Effector CD4-positive, alpha-beta T cell (primary cell): ENCODE results near the gene ZBTB17.
A peak's percentile ranks its signal among the peaks of the same experiment; 100 is the strongest.
"Not testable (repeated sequence)": the region's sequence is repeated elsewhere in the genome, so short reads cannot be mapped to it uniquely, and the experiment has no call there.

ENCODE experiments used
- DNase-seq: peaks from one replicate; pipeline ENCODE4 v3.0.0-alpha.2; 2020

Gene ZBTB17

DNA sequence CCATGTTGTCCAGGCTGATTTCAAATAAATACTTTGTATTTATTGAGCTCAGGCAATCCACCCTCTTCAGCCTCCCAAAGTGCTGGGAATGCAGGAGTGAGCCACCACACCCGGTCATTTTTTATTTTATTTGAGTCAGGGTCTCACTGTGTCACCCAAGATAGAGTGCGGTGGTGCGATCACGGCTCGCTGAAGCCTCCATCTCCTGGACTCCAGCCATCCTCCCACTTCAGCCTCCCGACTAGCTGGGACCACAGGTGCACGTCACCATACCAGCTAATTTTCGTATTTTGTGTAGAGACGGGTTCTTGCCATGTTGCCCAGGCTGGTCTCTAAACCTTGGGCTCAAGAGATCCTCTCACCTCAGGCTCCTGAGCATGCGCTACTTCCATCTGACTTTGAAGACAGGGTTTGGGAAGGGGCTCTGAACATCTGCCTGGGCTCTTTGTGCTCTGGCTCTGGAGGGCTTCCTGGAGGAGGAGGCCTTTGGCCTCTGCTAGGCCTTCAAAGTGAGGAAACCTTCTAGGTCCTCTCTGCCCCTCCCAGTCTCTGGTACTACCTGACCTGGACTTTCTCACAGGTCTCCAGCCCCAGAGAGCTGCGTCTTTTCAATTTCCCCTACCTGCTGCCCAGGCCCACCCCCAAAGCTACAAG lies 36.2 kb upstream of the ZBTB17 start:
- DNase-seq: no peak

DNA sequence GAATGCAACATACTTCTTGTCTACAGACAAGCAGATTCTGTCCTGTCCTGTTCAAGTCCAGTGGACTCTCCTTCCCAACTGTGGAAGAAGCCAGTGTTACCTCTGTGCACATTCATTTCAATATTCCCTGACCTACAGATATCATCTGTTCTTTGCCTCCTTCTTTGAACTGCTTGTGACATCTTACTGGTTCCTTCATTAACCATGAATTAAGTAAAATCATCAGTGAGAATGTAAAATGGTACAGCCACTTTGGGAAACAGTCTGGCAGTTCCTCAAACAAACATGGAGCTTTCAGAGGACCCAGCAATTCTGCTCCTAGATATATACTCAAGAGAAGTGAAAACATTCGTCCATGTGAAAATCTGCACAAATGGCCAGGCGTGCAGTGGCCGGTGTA lies 34.9 kb upstream of the ZBTB17 start:
- no peak for DNase-seq

- DNase-seq: no peak
Measured at GRCh38 chr1:16009678-16010077, 33.8 kb upstream of the ZBTB17 start.

DNA sequence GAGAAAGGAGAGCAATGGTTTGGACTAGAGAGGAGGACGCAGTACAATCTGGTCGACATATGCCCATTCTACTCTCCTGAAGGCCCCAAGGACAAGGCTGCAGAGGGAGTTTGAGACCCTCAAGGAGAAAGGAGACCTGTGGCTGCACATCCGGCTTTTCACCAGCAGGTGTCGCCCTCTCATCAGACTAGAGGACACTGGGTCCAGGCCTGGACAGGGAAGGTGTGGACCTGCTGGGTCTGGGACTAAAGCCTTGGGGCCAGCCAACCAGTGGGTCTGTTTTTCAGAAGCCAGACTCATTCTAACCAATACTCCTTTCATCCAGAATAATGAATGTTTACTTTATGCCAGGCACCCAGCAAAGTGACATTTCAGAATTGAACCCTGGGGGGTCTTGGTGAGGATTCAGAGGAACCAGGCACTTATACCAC lies 33.1 kb upstream of the ZBTB17 start:
- peak; percentile 69 for DNase-seq

DNA sequence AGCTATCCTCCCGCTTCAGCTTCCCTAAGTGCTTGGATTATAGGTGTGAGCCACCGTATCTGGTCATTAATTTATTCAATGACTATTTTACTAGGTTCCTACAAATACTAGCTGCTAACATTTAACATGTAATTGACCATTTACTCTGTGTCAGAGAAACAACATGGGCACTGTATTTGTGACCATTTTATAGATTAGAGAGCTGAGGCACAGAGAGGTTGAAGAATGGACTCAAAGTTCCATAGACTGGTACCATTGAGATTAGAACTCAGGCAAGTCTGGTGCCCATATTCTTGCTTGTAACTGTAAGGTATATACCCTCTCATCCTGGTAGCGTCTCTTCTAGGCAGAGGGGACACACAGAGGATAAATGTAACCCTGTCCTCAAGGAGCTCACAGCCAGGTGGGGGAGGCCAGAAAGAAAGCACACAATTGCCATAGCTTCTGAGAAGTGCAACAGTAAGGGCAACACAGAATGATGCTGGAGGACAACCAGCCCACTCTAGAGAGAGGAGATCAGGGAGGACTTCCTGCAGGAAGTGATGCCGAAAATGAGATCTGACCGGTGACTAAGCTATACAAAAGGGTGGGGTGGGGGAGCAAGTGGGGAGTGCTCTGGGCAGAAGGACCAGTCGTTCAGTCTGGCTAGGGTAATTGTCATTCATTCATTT lies 31.9 kb upstream of the ZBTB17 start:
- no peak for DNase-seq

DNA sequence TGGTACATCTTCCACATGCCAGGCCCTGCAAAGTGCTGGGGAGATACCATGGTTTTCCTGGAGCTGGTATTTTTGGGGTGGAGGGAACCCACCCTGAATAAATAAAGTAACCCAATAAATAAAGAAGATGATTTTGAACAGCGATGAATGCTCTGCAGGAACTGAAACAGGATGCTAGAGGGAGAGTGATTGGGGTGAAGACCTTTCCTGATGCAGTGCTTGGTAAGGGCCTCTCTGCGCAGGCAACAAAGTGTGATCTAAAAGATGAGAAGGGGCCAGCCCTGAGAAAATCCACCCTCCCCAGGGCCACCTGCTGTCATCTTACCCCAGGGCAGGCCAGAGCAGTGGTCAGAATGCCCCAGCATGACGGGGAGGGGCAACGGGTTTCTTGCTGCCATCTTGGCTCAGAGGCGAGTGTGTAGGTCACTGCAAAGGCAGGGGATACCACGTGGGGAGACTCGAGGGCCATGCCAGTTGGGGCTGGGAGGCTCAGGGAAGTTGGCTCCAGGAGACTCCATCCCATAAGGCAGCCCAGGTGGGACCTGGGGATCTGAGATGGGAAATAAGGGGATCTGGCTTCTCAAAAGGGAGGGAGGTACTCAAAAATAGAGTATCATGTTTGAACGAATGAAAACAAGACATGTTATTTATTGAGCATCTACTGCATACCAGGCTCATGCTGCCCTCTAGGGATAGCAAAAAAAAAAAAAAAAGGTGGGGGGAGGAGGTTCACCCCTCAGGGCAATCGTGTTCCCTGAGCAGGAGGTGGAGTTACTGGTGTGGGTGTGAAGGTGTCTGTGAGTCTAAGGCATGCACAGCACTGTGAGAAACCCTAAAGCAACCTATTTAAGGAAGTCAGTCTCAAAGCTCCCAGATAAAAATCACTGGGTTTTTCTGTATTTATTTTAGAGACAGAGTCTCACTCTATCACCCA lies 30.9 kb upstream of the ZBTB17 start:
- no peak for DNase-seq

DNA sequence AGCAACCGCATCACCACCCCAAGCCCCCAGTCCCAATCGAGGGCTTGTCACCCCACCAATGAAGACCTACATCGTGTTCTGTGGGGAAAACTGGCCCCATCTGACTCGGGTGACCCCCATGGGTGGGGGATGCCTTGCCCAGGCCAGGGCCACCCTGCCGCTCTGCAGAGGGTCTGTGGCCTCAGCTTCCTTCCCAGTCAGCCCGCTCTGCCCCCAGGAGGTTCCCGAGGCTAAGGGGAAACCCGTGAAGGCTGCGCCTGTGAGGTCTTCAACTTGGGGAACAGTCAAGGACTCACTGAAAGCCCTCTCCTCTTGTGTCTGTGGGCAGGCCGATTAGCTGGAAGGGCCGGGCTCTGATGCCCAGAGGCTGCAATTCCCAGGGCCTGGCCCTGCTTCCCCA lies 30.1 kb upstream of the ZBTB17 start:
- no peak for DNase-seq

- DNase-seq: no peak
Measured at GRCh38 chr1:16005597-16005996, 29.7 kb upstream of the ZBTB17 start.

DNA sequence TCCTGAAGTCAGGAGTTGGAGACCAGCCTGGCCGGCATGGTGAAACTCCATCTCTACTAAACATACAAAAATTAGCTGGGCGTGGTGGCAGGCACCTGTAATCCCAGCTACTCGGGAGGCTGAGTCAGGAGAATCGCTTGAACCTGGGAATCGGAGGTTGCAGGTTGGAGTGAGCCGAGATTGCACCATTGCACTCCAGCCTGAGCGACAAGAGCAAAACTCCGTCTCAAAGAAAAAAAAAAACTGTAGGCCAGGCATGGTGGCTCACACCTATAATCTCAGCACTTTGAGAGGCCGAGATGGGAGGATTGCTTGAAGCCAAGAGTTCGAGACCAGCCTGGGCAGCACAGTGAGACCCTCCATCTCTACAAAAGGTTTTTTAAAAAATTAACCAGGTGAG lies 25.4 kb upstream of the ZBTB17 start:
- not testable (repeated sequence) for DNase-seq

DNA sequence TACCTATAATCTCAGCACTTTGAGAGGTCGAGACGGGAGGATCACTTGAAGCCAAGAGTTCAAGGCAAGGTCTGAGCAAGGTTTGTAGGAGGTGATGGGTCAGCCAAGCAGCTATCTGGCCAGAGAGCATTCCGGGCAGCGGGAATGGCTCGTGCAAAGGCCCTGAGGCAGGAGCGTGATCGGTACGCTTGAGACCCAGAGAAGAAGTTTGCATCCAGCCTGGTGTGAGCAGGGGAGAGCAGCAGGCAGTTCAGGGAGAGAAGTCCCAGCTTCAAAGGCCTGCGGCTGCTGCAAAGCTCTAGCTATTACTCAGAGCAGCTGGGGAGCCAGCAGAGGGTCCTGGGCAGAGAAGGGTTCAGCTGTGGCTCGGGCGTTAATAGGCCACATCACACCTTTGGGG lies 23.0 kb upstream of the ZBTB17 start:
- no peak for DNase-seq

DNA sequence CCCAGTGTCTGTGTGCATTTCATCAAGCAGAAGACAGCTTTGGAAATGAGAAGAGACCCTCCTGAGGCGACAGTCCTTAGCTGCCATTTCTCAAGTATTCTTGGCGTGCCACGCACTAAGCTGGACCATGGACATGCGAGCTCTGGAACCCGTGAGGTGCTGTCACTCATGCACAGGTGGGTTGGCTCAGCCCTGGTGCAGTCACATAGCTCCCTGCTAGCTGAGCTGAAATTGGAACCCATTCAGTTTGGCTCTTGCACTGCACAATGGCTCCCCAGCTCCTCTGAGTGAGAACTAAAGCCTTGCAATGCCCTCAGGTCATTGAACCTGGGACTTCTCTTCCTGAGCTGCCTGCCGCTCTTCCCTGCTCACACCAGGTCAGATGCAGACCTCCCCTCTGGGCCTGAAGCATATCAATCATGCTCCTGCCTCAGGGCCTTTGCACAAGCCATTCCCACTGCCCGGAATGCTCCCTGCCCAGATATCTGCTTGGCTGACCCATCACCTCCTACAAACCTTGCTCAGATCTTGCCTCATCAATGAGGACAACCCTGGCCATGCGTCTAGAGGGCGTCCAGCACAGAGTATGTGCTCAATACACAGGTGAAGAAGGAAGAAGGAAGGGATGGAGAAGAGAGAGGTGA lies 21.9 kb upstream of the ZBTB17 start:
- DNase-seq: no peak

GRCh38 chr1:15997076-15997585 lies 21.2 kb upstream of the ZBTB17 start:
- no peak for DNase-seq

GRCh38 chr1:15994590-15995351 lies 18.9 kb upstream of the ZBTB17 start:
- DNase-seq: no peak

DNA sequence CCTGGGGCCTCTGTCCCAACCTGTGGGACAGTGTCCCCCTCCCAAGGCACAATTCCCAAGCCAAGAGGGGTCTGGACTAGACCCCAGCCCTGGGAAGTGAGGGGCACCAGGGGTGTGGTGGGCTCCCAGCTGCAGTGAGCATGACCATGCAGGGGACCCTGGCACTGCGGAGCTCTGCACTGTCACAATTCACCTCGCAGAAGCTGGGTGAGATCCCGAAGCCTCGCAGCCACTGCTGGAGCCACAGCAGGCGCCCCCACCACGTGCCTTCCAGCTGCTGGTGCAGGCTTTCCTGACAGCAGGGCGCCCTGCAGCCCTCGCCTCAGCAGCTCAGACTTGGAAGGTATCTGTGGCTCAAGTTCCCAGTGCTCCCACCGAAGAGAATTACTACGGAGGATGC lies 18.2 kb upstream of the ZBTB17 start:
- DNase-seq: no peak

DNA sequence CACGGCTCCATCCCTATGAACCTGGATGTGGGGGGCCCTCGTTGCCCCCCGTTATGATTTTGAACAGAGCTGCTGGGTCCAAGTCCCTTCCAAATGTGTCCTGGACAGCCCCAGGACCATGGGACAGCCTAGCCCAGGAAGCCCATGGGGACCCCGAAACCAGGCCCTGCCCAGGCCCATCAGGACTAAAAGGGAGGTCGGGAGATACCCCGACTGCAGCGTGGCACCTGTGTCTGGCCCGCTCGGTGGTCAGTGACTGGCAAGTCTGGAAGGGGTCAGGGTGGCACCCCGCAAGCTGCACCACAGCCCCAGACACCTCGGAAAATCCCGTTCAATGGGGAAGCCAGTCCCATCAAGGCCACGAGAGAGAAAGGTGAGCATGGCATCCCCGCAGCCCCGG lies 17.8 kb upstream of the ZBTB17 start:
- no peak for DNase-seq

- DNase-seq: no peak
Measured at GRCh38 chr1:15992582-15993500, 16.9 kb upstream of the ZBTB17 start.

DNA sequence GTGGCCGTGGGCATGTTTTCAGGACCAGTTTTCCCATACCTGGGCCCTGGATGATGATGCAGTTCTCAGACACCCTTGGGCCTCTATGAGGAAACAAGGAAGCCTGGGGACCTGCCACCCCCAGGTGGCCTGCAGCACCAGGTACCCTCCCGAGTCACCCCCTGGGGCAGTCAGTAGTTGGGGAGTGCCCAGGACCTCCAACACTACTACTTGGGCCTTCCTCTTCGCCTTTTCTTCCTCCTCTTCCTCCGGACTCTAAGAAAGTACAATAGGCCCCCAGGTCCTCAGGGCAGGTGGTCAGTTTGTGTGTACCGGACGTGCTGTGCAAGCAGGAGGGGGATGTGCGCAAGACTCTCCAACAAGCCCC lies 16.3 kb upstream of the ZBTB17 start:
- no peak for DNase-seq

- no peak for DNase-seq
Measured at GRCh38 chr1:15991427-15992186, 15.7 kb upstream of the ZBTB17 start.

DNA sequence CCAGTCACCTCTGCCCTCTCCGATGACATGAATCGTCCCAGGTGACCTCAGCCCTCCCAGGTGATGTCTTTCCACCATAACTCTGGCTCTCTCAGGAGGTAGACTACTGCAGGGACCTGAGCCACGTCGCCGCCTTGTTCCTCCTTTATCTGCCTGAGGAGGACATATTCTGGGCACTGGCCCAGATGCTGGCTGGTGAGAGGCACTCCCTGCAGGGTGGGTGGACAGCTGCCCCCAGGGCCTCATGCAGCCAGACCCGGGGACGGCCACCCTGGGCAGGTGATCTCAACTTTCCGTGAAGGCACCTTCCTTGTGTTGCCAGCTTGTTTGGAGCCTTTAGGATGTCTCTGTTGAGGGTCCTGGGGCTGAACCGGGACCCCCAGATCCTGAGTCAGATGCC lies 13.9 kb upstream of the ZBTB17 start:
- no peak for DNase-seq
